K562 (cell line): ENCODE data around the gene PLCB1. TPM values are rescaled to one million over a fixed set of nuclear protein-coding genes. Genes with fewer than 3 reads are reported as not detected.

Experiments used
- ATAC-seq: fragments of 200-7000 bp; cut with Tn5 transposase; 3 replicates; pipeline ENCODE4 v1.9.1; 2020; ENCODE audit warnings: moderate library complexity
- BruUV-seq: library from RNA; stranded (reverse); fragments of 400-500 nt; replicated peaks from 2 replicates; lab custom pipeline; 2021; lab: Mats Ljungman, UMichigan
- CTCF ChIA-PET: fragments of 300-600 bp; formaldehyde crosslinking; extraction: SDS; loops from one replicate; lab custom pipeline; 2021; ENCODE audit warnings: low intra/inter-chr PET ratio; lab: Yijun Ruan, JAX
- POLR2A ChIA-PET: fragments of 300-600, 350-650 bp; sonication (Branson Sonifier 250); formaldehyde crosslinking; extraction: SDS; loops from one replicate; lab custom pipeline; 2021; ENCODE audit warnings: antibody characterized with exemption, inconsistent platforms; lab: Yijun Ruan, JAX
- DNase-seq, 4 experiments: peaks; one replicate each; pipeline versions ENCODE4 v3.0.0 to v3.0.0-alpha.2; 2011 to 2018; ENCODE audit warnings: low spot score in 3 of 4, mixed read lengths in 3 of 4; ENCODE audit errors: extremely low read depth in 1 of 4
- FAIRE-seq: peaks from 2 replicates; lab custom pipeline; 2011; peaks lifted over from hg19 to GRCh38; lab: Jason Lieb, UNC
- H2AFZ ChIP-seq: 2 replicates; pipeline ENCODE4 v1.6.0; 2011; ENCODE audit warnings: low read depth, low read length, control low read depth, inconsistent platforms
- H3K27ac ChIP-seq: fragments of 200-600 bp; 3 replicates; pipeline ENCODE4 v1.8.0; 2011; ENCODE audit warnings: low read depth, mild to moderate bottlenecking, control low read depth, inconsistent platforms, low read length, moderate library complexity, mixed read lengths; ENCODE audit errors: extremely low read depth
- H3K27me3 ChIP-seq, 2 experiments: fragments of 300-600 bp in 1 of 2; 2 replicates in 1 of 2; 3 replicates in 1 of 2; pipeline versions ENCODE4 v1.6.0 to v1.8.0; 2011; ENCODE audit warnings: inconsistent platforms in 2 of 2, low read length in 2 of 2, mild to moderate bottlenecking in 1 of 2, mixed read lengths in 1 of 2, moderate library complexity in 1 of 2; ENCODE audit not compliant: control insufficient read depth in 2 of 2, insufficient read depth in 2 of 2
- H3K36me3 ChIP-seq: fragments of 300-600 bp; 3 replicates; pipeline ENCODE4 v1.8.0; 2011; ENCODE audit warnings: mild to moderate bottlenecking, low read length, inconsistent platforms; ENCODE audit not compliant: control insufficient read depth, insufficient read depth
- H3K4me1 ChIP-seq, 2 experiments: fragments of 200-600 bp in 1 of 2; replicated peaks in 1 of 2; 2 replicates in 1 of 2; 3 replicates in 1 of 2; pipeline versions ENCODE4 v1.5.1 to v1.8.0; 2011; ENCODE audit warnings: inconsistent platforms in 2 of 2, low read length in 2 of 2, mild to moderate bottlenecking in 1 of 2, mixed read lengths in 1 of 2, moderate library complexity in 1 of 2; ENCODE audit not compliant: control insufficient read depth in 2 of 2, insufficient read depth in 2 of 2
- H3K4me2 ChIP-seq: 2 replicates; pipeline ENCODE4 v1.6.1; 2011; ENCODE audit warnings: low read length, control low read depth, inconsistent platforms, mixed read lengths; ENCODE audit not compliant: insufficient read depth
- H3K4me3 ChIP-seq: fragments of 200-600 bp; sonication (generic), shearing (Covaris generic); 2 replicates; pipeline ENCODE4 v1.5.1; 2016; ENCODE audit warnings: control low read depth, inconsistent platforms
- H3K79me2 ChIP-seq: fragments of 200-600 bp; 3 replicates; pipeline ENCODE4 v1.8.0; 2011; ENCODE audit warnings: low read length, inconsistent platforms; ENCODE audit not compliant: control insufficient read depth, insufficient read depth
- H3K9ac ChIP-seq, 2 experiments: 2 replicates each; pipeline versions ENCODE4 v1.6.0 to v1.6.1; 2011; ENCODE audit warnings: low read depth in 2 of 2, low read length in 2 of 2, control low read depth in 1 of 2, inconsistent platforms in 1 of 2, mild to moderate bottlenecking in 1 of 2, mixed read lengths in 1 of 2; ENCODE audit not compliant: insufficient read depth in 1 of 2
- H3K9me1 ChIP-seq: one replicate; pipeline ENCODE4 v1.6.0; 2011; ENCODE audit warnings: inconsistent platforms, mild to moderate bottlenecking, low read length, moderate library complexity; ENCODE audit not compliant: control insufficient read depth, insufficient read depth
- H3K9me3 ChIP-seq: replicated peaks from 2 replicates; pipeline ENCODE4 v1.5.1; 2011; ENCODE audit warnings: low read depth, low read length, inconsistent platforms; ENCODE audit not compliant: control insufficient read depth, insufficient read depth
- H4K20me1 ChIP-seq: replicated peaks from 2 replicates; pipeline ENCODE4 v1.6.1; 2011; ENCODE audit warnings: low read length, inconsistent platforms, mixed read lengths; ENCODE audit not compliant: control insufficient read depth, insufficient read depth
- ARID2 ChIP-seq: fragments of 450-650 bp; IDR thresholded peaks from 2 replicates; pipeline ENCODE4 v1.6.1; 2017; ENCODE audit warnings: antibody characterized with exemption, mild to moderate bottlenecking
- CBFA2T2 ChIP-seq: fragments of 450-650 bp; conservative IDR thresholded peaks from 2 replicates; pipeline ENCODE4 v1.6.1; 2017; ENCODE audit warnings: mild to moderate bottlenecking
- CBX5 ChIP-seq: IDR thresholded peaks from 2 replicates; pipeline ENCODE4 v1.6.1; 2014; ENCODE audit warnings: low read depth, borderline replicate concordance
- GATA2 ChIP-seq: sonication (generic); formaldehyde crosslinking; IDR thresholded peaks from 2 replicates; pipeline ENCODE4 v1.4.0; 2020; ENCODE audit warnings: mild to moderate bottlenecking, missing genetic modification reagents
- GTF2E2 ChIP-seq: fragments of 200-800 bp; sonication (Bioruptor generic); IDR thresholded peaks from 2 replicates; pipeline ENCODE4 v1.6.1; 2016; ENCODE audit warnings: missing genetic modification characterization, missing compliant biosample characterization
- HNRNPUL1 ChIP-seq: fragments of 200-400 bp; formaldehyde crosslinking; IDR thresholded peaks from 2 replicates; pipeline ENCODE4 v1.6.1; 2017; ENCODE audit warnings: low read length
- POLR2AphosphoS2 ChIP-seq: IDR thresholded peaks from 2 replicates; pipeline ENCODE4 v1.6.1; 2012; ENCODE audit warnings: low read length, improper control_type of control experiment
- POLR2G ChIP-seq: fragments of 200-400 bp; formaldehyde crosslinking; IDR thresholded peaks from 2 replicates; pipeline ENCODE4 v1.6.1; 2017; ENCODE audit warnings: low read depth, mild to moderate bottlenecking, antibody characterized with exemption, low read length, moderate library complexity
- PTBP1 ChIP-seq: fragments of 200-400 bp; formaldehyde crosslinking; IDR thresholded peaks from 2 replicates; pipeline ENCODE4 v1.6.1; 2017; ENCODE audit warnings: low read depth, low read length
- PYGO2 ChIP-seq: fragments of 450-650 bp; IDR thresholded peaks from 2 replicates; pipeline ENCODE4 v1.6.1; 2016; ENCODE audit warnings: mild to moderate bottlenecking, missing genetic modification characterization, moderate library complexity, missing compliant biosample characterization
- TAF9B ChIP-seq: fragments of 450-650 bp; IDR thresholded peaks from 2 replicates; pipeline ENCODE4 v1.6.1; 2018; ENCODE audit warnings: mild to moderate bottlenecking; ENCODE audit not compliant: partially characterized antibody
- U2AF1 ChIP-seq: fragments of 200-400 bp; formaldehyde crosslinking; optimal IDR thresholded peaks from 2 replicates; pipeline ENCODE3; 2017; ENCODE audit warnings: mild to moderate bottlenecking, low read depth, low read length, moderate library complexity
- WHSC1 ChIP-seq: IDR thresholded peaks from one replicate; pipeline ENCODE4 v1.6.1; 2012; ENCODE audit warnings: low read length, control low read depth, inconsistent platforms
- XRCC4 ChIP-seq: IDR thresholded peaks from one replicate; pipeline ENCODE4 v1.6.1; 2011; ENCODE audit not compliant: insufficient read depth, insufficient read length; ENCODE audit errors: extremely low read depth
- ZNF431 ChIP-seq: sonication (generic); formaldehyde crosslinking; IDR thresholded peaks from 2 replicates; pipeline ENCODE4 v1.8.0; 2022; ENCODE audit warnings: mild to moderate bottlenecking, missing genetic modification reagents
- ZNF589 ChIP-seq: fragments of 200-800 bp; sonication (Bioruptor generic); IDR thresholded peaks from 2 replicates; pipeline ENCODE4 v1.6.1; 2016; ENCODE audit warnings: low read depth, missing genetic modification characterization, missing compliant biosample characterization
- WGBS: fragments of 100-300 bp; shearing (Covaris generic); methylation state at CpG from one replicate; pipeline ENCODE4 v1.1.6; 2016; ENCODE audit warnings: low coverage, mixed read lengths; ENCODE audit not compliant: insufficient coverage; ENCODE audit errors: missing lambda C conversion rate; 5-methylcytosine and 5-hydroxymethylcytosine counted together
- in situ Hi-C: fragments of 300-500 bp; cut with MboI; formaldehyde crosslinking; loops from 4 replicates; pipeline ENCODE4 v1.15.0; 2018; ENCODE audit warnings: inconsistent platforms, mixed read lengths
- intact Hi-C: fragments of 100-400 bp; cut with micrococcal nuclease; formaldehyde crosslinking; loops from 2 replicates; pipeline ENCODE4 v1.14.2; 2022
- polyA plus RNA-seq, 8 experiments: library from polyadenylated mRNA; depleted of rRNA in 4 of 8; stranded (reverse) in 5 of 8; unstranded in 3 of 8; fragments of >200 nt; fragmentation: Nextera tagmentation in 2 of 8; fragmentation: Illumina TruSeq in 1 of 8; extraction: Ambion mirVana in 2 of 8; extraction: Trizol in 1 of 8; gene quantifications; 2 replicates each; pipeline versions ENCODE4 v1.2.1 to v1.2.3, GENCODE V29; 2011 to 2014; ENCODE audit warnings: inconsistent platforms in 1 of 8, missing spikeins in 1 of 8
- total RNA-seq, 7 experiments: library from RNA; depleted of rRNA in 6 of 7; stranded (reverse); fragments of >200 nt in 6 of 7; fragmentation: Illumina TruSeq in 2 of 7; extraction: Trizol in 2 of 7; gene quantifications; 2 replicates each; pipeline versions ENCODE4 v1.2.1 to v1.2.3, GENCODE V29; 2011 to 2021; ENCODE audit warnings: low replicate concordance in 1 of 7
- TF ChIP-seq, protein P1 (sequence below), 3 experiments: IDR thresholded peaks in 2 of 3; conservative IDR thresholded peaks in 1 of 3; 2 replicates each; pipeline ENCODE4 v1.5.1; 2011 to 2012; ENCODE audit warnings: low read length in 3 of 3, mild to moderate bottlenecking in 3 of 3, control low read depth in 2 of 3, improper control_type of control experiment in 1 of 3, inconsistent platforms in 1 of 3, low read depth in 1 of 3, mixed read lengths in 1 of 3, moderate library complexity in 1 of 3; ENCODE audit not compliant: insufficient read depth in 2 of 3
- TF ChIP-seq, protein P2 (sequence below): sonication (generic); formaldehyde crosslinking; IDR thresholded peaks from 2 replicates; pipeline ENCODE4 v1.8.0; 2022; ENCODE audit warnings: mild to moderate bottlenecking, missing genetic modification reagents

The PLCB1 gene
- total and polyA plus RNA-seq, 9 of the 15 experiments (the other 6 are each of a cell fraction or from before 2014, with no cell fraction given): 0.34 to 3.1 (median 1.3) TPM

DNA sequence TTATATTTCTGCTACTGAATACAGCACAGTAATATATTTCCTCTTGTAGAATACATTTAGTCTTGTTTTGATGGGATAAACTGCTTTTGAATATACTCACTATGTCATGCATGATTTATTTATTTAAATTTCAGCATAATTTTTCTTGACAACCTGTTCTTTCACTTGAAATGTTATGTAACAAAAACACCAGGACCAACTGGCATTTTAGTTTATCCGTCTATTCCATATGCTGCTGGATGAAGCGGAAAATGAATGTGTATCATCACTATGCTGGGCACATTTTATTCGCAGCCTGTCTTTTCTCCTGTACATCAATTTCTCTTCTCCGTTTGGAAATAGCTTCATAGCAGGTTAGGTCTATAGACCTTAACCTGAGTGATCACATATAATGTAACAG lies 730.0 kb downstream of the PLCB1 start (continued):
- TF ChIP-seq, protein P1, sequence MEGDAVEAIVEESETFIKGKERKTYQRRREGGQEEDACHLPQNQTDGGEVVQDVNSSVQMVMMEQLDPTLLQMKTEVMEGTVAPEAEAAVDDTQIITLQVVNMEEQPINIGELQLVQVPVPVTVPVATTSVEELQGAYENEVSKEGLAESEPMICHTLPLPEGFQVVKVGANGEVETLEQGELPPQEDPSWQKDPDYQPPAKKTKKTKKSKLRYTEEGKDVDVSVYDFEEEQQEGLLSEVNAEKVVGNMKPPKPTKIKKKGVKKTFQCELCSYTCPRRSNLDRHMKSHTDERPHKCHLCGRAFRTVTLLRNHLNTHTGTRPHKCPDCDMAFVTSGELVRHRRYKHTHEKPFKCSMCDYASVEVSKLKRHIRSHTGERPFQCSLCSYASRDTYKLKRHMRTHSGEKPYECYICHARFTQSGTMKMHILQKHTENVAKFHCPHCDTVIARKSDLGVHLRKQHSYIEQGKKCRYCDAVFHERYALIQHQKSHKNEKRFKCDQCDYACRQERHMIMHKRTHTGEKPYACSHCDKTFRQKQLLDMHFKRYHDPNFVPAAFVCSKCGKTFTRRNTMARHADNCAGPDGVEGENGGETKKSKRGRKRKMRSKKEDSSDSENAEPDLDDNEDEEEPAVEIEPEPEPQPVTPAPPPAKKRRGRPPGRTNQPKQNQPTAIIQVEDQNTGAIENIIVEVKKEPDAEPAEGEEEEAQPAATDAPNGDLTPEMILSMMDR (IDR thresholded peaks at IDR 0.05 in 2 of 3, conservative IDR thresholded peaks at IDR 0.05 in 1 of 3; ENCODE audit: insufficient read depth in 2 of 3, low read depth in 1 of 3, low read length in 3 of 3): no peak
- TF ChIP-seq CBX5 (no peak), PYGO2 (tag) (no peak), XRCC4 (no peak), POLR2G (no peak), WHSC1 (no peak), U2AF1 (no peak), ZNF431 (CRISPR knock-in tag) (no peak)

DNA sequence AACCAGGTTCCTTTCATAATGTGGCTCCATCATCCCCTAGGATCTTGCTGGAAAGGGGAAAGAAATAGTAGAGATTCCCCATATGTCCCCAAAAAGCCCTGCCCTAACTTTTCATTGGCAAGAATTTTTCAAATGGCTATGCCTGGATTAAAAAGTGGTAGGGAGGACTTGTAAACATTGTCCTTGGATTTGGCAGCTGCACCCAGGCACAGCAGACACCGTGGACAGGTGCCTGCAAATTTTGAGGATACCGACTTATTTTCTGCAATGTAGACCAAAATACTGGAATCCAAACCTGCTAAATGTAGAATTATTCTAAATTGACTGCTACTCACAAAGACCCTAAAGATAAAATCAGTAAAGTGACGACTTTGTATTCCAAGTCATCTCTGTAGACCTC lies 733.6 kb downstream of the PLCB1 start:
- Histone ChIP-seq H3K27me3 (no peaks in the 10 kb centered on the region), H2AFZ (no peak overlapping the region), H4K20me1 (no peaks in the 10 kb centered on the region), H3K36me3 (no peaks in the 10 kb centered on the region)
- ChIA-PET POLR2A (no interaction called here), CTCF (no interaction called here)
- no TSS peak for BruUV-seq
- ATAC-seq (no peak), FAIRE-seq (no peak)
- in situ Hi-C loops: no loop called here
- no peak for TF ChIP-seq CBFA2T2
- no peak for TF ChIP-seq GTF2E2
- no peak for TF ChIP-seq POLR2AphosphoS2
- TF ChIP-seq ZNF589 (CRISPR knock-in tag): no peak
- TF ChIP-seq TAF9B: no peak
- TF ChIP-seq ARID2: no peak
- TF ChIP-seq, protein P2, sequence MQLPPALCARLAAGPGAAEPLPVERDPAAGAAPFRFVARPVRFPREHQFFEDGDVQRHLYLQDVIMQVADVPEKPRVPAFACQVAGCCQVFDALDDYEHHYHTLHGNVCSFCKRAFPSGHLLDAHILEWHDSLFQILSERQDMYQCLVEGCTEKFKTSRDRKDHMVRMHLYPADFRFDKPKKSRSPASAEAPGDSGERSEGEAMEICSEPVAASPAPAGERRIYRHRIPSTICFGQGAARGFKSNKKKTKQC (CRISPR knock-in tag): no peak
- no peak for TF ChIP-seq GATA2 (CRISPR knock-in tag)
- no peak for TF ChIP-seq PTBP1
- TF ChIP-seq HNRNPUL1: no peak
- TF ChIP-seq, all 486 proteins: peak for 0
- Histone ChIP-seq H3K4me3 (no peak overlapping the region), H3K79me2 (no peaks in the 10 kb centered on the region), H3K9ac (no peak overlapping the region), H3K27ac (no peak overlapping the region), H3K9me1 (no peaks in the 10 kb centered on the region), H3K4me1 (no peaks in the 10 kb centered on the region), H3K4me2 (no peak overlapping the region), H3K9me3 (no peaks in the 10 kb centered on the region)
- WGBS: 6% methylated on average over 3 of the region's 3 CpGs
- DNase-seq: no peak
- intact Hi-C loops: no loop called here
